Measurements from ENCODE around the gene PPIP5K2. TPM values are rescaled to one million over a fixed set of nuclear protein-coding genes. Genes with fewer than 3 reads are reported as not detected.

The PPIP5K2 gene
- total RNA-seq, 4 donors from 2014 or later, result 23.9 to 64.6 (median 44.4) TPM

DNA sequence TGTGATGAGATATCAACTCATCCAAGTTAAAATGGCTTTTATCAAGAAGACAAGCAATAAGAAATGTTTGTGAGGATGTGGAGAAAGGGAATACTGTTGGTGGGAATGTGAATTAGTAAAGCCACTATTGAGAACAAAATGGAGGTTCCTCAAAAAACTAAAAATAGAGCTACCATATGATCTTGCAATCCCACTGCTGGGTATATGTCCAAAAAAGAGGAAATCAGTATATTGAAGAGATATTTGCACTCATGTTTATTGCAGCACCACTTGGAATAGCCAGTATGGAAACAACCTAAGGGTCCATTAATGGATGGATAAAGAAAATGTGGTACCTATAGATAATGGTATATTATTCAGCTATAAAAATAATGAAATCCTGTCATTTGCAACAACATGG lies 25.1 kb downstream of the PPIP5K2 start:
- Histone ChIP-seq H3K4me1 (no peaks in the 10 kb centered on the region), H3K36me3 (peaks cover 0 to 9% (median 3%) of the 10 kb centered on the region in 4 donors), H3K27me3 (no peaks in the 10 kb centered on the region), H3K9me3 (no peaks in the 10 kb centered on the region), H3K27ac (no peak overlapping the region), H3K4me3 (no peak overlapping the region)
- TF ChIP-seq, protein P1, sequence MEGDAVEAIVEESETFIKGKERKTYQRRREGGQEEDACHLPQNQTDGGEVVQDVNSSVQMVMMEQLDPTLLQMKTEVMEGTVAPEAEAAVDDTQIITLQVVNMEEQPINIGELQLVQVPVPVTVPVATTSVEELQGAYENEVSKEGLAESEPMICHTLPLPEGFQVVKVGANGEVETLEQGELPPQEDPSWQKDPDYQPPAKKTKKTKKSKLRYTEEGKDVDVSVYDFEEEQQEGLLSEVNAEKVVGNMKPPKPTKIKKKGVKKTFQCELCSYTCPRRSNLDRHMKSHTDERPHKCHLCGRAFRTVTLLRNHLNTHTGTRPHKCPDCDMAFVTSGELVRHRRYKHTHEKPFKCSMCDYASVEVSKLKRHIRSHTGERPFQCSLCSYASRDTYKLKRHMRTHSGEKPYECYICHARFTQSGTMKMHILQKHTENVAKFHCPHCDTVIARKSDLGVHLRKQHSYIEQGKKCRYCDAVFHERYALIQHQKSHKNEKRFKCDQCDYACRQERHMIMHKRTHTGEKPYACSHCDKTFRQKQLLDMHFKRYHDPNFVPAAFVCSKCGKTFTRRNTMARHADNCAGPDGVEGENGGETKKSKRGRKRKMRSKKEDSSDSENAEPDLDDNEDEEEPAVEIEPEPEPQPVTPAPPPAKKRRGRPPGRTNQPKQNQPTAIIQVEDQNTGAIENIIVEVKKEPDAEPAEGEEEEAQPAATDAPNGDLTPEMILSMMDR (IDR thresholded peaks at IDR 0.05), result no peak
- TF ChIP-seq EP300 (IDR thresholded peaks at IDR 0.05; ENCODE audit: low read depth), result no peak
- TF ChIP-seq POLR2A (IDR thresholded peaks at IDR 0.05), result no peak
- no peak for TF ChIP-seq POLR2AphosphoS5 (IDR thresholded peaks at IDR 0.05)
- DNase-seq, result no peak
- in situ Hi-C loops (cut with MboI; ENCODE audit: low pct_ligation_motif_present in 1 of 4, low pct_unique_long_range_greater_than_20kb in 1 of 4, low sequenced_read_pairs in 3 of 4), result loop anchor here in 1 of 4 donors (25.0 kb wide), 1 partner anchor 383 kb away; the partner anchor contains the start of gene PAM
- intact Hi-C loops (cut with DNase I; ENCODE audit: low total_unique reads), result no loop called here

DNA sequence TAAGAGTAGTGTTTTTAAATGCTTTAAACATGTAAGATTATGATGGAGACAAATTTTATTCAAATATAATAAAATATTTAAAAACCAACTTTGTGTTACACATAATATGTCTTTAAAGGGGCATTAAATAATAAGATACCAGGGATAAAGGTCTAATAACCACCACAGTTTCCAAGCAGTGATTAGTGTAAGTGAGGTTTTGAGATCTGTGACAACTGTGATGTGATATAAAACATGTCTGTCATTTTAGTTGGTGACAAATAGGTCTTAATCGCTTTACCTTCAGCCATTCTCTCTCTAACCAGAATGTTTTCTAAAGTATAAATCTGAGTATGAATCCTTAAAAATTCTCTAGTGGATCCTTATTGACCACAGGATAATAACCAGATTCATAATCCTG lies 28.1 kb downstream of the PPIP5K2 start:
- no peaks in the 10 kb centered on the region for H3K4me1 ChIP-seq
- intact Hi-C loops (cut with DNase I; ENCODE audit: low total_unique reads) (no loop called here), in situ Hi-C loops (cut with MboI; ENCODE audit: low pct_ligation_motif_present in 1 of 4, low pct_unique_long_range_greater_than_20kb in 1 of 4, low sequenced_read_pairs in 3 of 4) (loop anchor here in 1 of 4 donors (25.0 kb wide), 1 partner anchor 386 kb away; the partner anchor contains the start of gene PAM)
- H3K4me3 ChIP-seq, result no peak overlapping the region
- no peaks in the 10 kb centered on the region for H3K27me3 ChIP-seq
- no peak for TF ChIP-seq POLR2A (IDR thresholded peaks at IDR 0.05)
- TF ChIP-seq POLR2AphosphoS5 (IDR thresholded peaks at IDR 0.05), result no peak
- TF ChIP-seq, protein P1 (IDR thresholded peaks at IDR 0.05), result no peak
- TF ChIP-seq EP300 (IDR thresholded peaks at IDR 0.05; ENCODE audit: low read depth), result no peak
- peaks cover 0 to 16% (median 3%) of the 10 kb centered on the region in 4 donors for H3K36me3 ChIP-seq
- 95 to 100% methylated on average over 1 of the region's 1 CpG for WGBS, 2 donors (ENCODE audit: low coverage in 1 of 2)
- no peak overlapping the region for H3K27ac ChIP-seq
- no peaks in the 10 kb centered on the region for H3K9me3 ChIP-seq
- DNase-seq, result no peak

DNA sequence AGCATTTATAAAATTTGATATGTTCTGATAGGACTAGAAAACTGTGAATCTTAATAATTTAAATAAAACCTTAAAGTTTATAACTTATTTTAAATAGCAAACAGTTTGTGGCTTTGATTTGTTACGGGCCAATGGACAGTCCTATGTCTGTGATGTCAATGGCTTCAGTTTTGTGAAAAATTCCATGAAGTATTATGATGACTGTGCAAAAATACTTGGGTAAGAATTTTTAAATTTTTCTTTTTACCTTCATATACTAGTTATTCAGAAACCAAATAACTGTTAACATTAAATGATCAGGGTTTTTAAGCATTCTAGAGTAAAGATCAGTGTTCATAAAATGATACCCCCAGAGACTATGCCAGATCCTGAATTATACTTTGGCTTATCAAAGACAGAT lies 31.1 kb downstream of the PPIP5K2 start:
- H3K36me3 ChIP-seq, result peaks cover 0 to 30% (median 14%) of the 10 kb centered on the region in 4 donors
- in situ Hi-C loops (cut with MboI; ENCODE audit: low pct_ligation_motif_present in 1 of 4, low pct_unique_long_range_greater_than_20kb in 1 of 4, low sequenced_read_pairs in 3 of 4) (no loop called here), intact Hi-C loops (cut with DNase I; ENCODE audit: low total_unique reads) (no loop called here)
- TF ChIP-seq POLR2AphosphoS5 (IDR thresholded peaks at IDR 0.05) (no peak), EP300 (IDR thresholded peaks at IDR 0.05; ENCODE audit: low read depth) (no peak), POLR2A (IDR thresholded peaks at IDR 0.05) (no peak)
- TF ChIP-seq, protein P1 (IDR thresholded peaks at IDR 0.05), result no peak
- no peaks in the 10 kb centered on the region for H3K4me1 ChIP-seq
- WGBS, 2 donors (ENCODE audit: low coverage in 1 of 2), result 90 to 100% methylated on average over 1 of the region's 1 CpG
- H3K27me3 ChIP-seq, result no peaks in the 10 kb centered on the region
- no peak for DNase-seq
- H3K4me3 ChIP-seq, result no peak overlapping the region
- no peak overlapping the region for H3K27ac ChIP-seq
- H3K9me3 ChIP-seq, result no peaks in the 10 kb centered on the region

DNA sequence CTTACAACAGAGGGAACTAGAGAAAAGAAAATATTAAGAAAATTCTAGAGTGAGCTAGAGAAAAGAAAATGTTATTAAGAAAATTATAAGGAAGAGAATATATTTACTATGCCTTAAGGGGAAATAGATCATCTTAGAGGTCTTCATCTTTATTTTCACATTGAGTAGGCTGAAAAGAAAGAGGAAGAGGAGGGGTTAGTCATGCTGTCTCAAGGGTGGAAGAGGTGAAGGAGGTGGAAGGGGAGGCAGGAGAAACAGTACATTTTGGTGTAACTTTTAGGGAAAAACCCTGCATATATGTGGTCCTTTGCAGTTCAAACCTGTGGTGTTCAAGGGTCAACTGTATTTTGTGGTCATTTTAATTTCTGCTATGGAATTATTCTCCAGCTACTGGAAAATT lies 46.6 kb downstream of the PPIP5K2 start:
- intact Hi-C loops (cut with DNase I; ENCODE audit: low total_unique reads), result no loop called here
- H3K27me3 ChIP-seq, result no peaks in the 10 kb centered on the region
- H3K9me3 ChIP-seq, result no peaks in the 10 kb centered on the region
- no peak overlapping the region for H3K27ac ChIP-seq
- H3K36me3 ChIP-seq, result peaks cover 0 to 50% (median 2%) of the 10 kb centered on the region in 4 donors
- no peak overlapping the region for H3K4me3 ChIP-seq
- no peaks in the 10 kb centered on the region for H3K4me1 ChIP-seq
- no peak for DNase-seq
- in situ Hi-C loops (cut with MboI; ENCODE audit: low pct_ligation_motif_present in 1 of 4, low pct_unique_long_range_greater_than_20kb in 1 of 4, low sequenced_read_pairs in 3 of 4), result no loop called here
- TF ChIP-seq POLR2A (IDR thresholded peaks at IDR 0.05) (no peak), POLR2AphosphoS5 (IDR thresholded peaks at IDR 0.05) (no peak)

DNA sequence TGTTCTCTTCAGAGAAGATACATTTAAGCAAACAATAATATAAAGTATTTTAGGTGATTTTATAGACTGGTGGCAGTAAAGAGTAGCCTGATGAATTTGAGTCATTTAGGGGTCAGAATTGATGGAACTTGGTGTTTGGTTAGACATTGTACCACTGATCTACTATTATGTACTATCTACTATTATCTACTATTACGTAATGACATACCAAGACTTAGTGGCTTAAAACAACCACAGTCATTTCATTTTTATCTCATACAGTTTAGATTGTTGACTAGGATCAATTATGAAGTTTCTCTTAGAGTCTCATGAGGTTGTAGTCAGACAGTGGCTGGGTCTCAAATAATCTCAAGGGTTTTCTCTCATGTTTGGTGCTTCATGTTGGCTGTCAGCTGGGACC lies 54.0 kb downstream of the PPIP5K2 start:
- no peak overlapping the region for H3K4me3 ChIP-seq
- DNase-seq, result no peak
- no peak for TF ChIP-seq POLR2A (IDR thresholded peaks at IDR 0.05)
- no peak for TF ChIP-seq POLR2AphosphoS5 (IDR thresholded peaks at IDR 0.05)
- TF ChIP-seq EP300 (IDR thresholded peaks at IDR 0.05; ENCODE audit: low read depth), result no peak
- TF ChIP-seq, protein P1 (IDR thresholded peaks at IDR 0.05), result no peak
- H3K4me1 ChIP-seq, result no peaks in the 10 kb centered on the region
- 88 to 95% methylated on average over 1 of the region's 1 CpG for WGBS, 2 donors (ENCODE audit: low coverage in 1 of 2)
- H3K27me3 ChIP-seq, result no peaks in the 10 kb centered on the region
- intact Hi-C loops (cut with DNase I; ENCODE audit: low total_unique reads), result no loop called here
- in situ Hi-C loops (cut with MboI; ENCODE audit: low pct_ligation_motif_present in 1 of 4, low pct_unique_long_range_greater_than_20kb in 1 of 4, low sequenced_read_pairs in 3 of 4), result no loop called here
- H3K9me3 ChIP-seq, result no peaks in the 10 kb centered on the region
- peaks cover 0 to 19% (median 6%) of the 10 kb centered on the region in 4 donors for H3K36me3 ChIP-seq
- no peak overlapping the region for H3K27ac ChIP-seq

Measured in transverse colon (tissue), 4 donors.